Measurements from ENCODE around the gene ALMS1.

GRCh38 chr2:73575261-73575660, 189.6 kb downstream of the ALMS1 start:
- TF ChIP-seq CTCF (conservative IDR thresholded peaks at IDR 0.05; ENCODE audit: low read length): no peak
- no peak for TF ChIP-seq EZH2phosphoT487 (IDR thresholded peaks at IDR 0.05; ENCODE audit: borderline replicate concordance, low read depth, low read length)
